Measurements from ENCODE around the gene RAPSN. TPM values are rescaled to one million over a fixed set of nuclear protein-coding genes. Genes with fewer than 3 reads are reported as not detected.

The RAPSN gene
- total RNA-seq, 4 donors from 2014 or later: not detected

DNA sequence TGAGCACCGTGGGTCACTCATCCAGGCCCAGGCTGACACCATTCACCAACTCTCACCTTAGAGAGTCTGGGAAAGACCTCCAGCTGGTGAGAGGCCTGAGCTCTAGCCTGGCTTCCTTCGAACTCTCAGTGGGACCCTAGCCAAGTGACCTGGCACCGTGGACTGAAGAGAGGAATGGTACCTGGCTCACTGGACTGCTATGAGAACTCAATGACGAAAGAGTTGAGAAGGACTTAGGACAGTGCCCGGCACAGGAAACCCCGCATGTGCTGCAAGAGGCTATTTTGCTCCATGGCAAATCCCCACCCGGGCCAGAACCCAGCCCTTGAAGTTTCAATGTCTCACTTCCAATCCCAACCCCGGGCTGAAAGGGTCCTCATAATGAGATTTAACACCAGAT is 605 bp upstream of the RAPSN start:
- no peak overlapping the region for H3K27ac ChIP-seq
- no peaks in the 10 kb centered on the region for H3K9me3 ChIP-seq
- no peaks in the 10 kb centered on the region for H3K36me3 ChIP-seq
- intact Hi-C loops (cut with DNase I; ENCODE audit: low total_unique reads) (no loop called here), in situ Hi-C loops (cut with MboI; ENCODE audit: low pct_ligation_motif_present in 1 of 4, low pct_unique_long_range_greater_than_20kb in 1 of 4, low sequenced_read_pairs in 3 of 4) (no loop called here)
- TF ChIP-seq POLR2A (IDR thresholded peaks at IDR 0.05): no peak
- TF ChIP-seq, protein P1, sequence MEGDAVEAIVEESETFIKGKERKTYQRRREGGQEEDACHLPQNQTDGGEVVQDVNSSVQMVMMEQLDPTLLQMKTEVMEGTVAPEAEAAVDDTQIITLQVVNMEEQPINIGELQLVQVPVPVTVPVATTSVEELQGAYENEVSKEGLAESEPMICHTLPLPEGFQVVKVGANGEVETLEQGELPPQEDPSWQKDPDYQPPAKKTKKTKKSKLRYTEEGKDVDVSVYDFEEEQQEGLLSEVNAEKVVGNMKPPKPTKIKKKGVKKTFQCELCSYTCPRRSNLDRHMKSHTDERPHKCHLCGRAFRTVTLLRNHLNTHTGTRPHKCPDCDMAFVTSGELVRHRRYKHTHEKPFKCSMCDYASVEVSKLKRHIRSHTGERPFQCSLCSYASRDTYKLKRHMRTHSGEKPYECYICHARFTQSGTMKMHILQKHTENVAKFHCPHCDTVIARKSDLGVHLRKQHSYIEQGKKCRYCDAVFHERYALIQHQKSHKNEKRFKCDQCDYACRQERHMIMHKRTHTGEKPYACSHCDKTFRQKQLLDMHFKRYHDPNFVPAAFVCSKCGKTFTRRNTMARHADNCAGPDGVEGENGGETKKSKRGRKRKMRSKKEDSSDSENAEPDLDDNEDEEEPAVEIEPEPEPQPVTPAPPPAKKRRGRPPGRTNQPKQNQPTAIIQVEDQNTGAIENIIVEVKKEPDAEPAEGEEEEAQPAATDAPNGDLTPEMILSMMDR (IDR thresholded peaks at IDR 0.05): no peak
- H3K4me3 ChIP-seq: no peak overlapping the region
- WGBS, 2 donors (ENCODE audit: low coverage in 1 of 2): 89% methylated on average over 8 of the region's 8 CpGs; no CpG with 5 or more reads in 1 of the 2 donors
- no peaks in the 10 kb centered on the region for H3K27me3 ChIP-seq
- DNase-seq: no peak
- peaks cover 0 to 3% (median 0%) of the 10 kb centered on the region in 4 donors for H3K4me1 ChIP-seq

DNA sequence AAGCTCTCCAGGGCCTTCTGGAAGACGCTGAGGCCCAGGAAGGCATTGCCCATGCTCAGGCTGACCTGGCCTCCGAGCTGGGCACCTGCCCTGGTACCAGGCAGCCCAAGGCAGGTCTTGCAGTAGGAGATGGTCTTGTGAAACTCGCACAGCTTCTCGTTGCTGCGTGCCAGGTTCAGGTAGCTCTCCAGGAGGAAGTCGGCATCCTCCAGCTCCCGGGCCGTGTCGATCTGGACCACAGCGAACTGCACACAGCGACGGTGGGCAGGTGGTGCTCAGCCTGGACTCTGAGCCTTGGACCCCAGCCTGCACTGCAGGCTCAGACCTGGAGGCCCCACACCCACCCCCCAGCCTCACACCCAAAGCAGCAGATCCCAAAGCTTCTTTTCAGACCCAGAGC is 1.0 kb downstream of the RAPSN start:
- DNase-seq: no peak
- 90% methylated on average over 8 of the region's 12 CpGs; no CpG with 5 or more reads in 1 of the 2 donors for WGBS, 2 donors (ENCODE audit: low coverage in 1 of 2)
- intact Hi-C loops (cut with DNase I; ENCODE audit: low total_unique reads) (no loop called here), in situ Hi-C loops (cut with MboI; ENCODE audit: low pct_ligation_motif_present in 1 of 4, low pct_unique_long_range_greater_than_20kb in 1 of 4, low sequenced_read_pairs in 3 of 4) (no loop called here)
- no peaks in the 10 kb centered on the region for H3K9me3 ChIP-seq
- no peak overlapping the region for H3K27ac ChIP-seq
- TF ChIP-seq POLR2A (IDR thresholded peaks at IDR 0.05): no peak
- TF ChIP-seq, protein P1 (IDR thresholded peaks at IDR 0.05): no peak
- TF ChIP-seq POLR2AphosphoS5 (IDR thresholded peaks at IDR 0.05): no peak
- no peak for TF ChIP-seq EP300 (IDR thresholded peaks at IDR 0.05; ENCODE audit: low read depth)
- no peak overlapping the region for H3K4me3 ChIP-seq
- no peaks in the 10 kb centered on the region for H3K4me1 ChIP-seq
- H3K36me3 ChIP-seq: no peaks in the 10 kb centered on the region
- H3K27me3 ChIP-seq: no peaks in the 10 kb centered on the region

DNA sequence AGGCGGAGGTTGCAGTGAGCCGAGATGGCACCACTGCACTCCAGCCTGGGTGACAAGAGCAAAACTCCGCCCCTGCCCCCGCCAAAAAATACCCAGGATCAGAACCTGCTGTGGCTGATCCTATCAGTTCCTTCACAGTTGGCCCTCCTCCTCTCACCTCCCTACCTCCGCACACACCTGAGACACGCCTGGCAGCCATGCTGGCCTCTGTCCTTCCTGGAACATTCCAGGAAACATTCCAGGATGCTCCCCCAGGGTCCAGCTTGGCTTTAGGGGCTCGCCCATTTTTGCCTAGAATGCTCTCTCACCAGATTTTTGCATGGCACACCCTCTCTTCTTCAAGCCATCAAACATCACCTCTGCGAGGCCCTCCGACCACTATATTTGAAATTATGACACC is 2.1 kb downstream of the RAPSN start:
- intact Hi-C loops (cut with DNase I; ENCODE audit: low total_unique reads): no loop called here
- no peak overlapping the region for H3K27ac ChIP-seq
- 91 to 93% methylated on average over 5 to 9 of the region's 9 CpGs for WGBS, 2 donors (ENCODE audit: low coverage in 1 of 2)
- no peaks in the 10 kb centered on the region for H3K9me3 ChIP-seq
- no peaks in the 10 kb centered on the region for H3K4me1 ChIP-seq
- DNase-seq: no peak
- H3K4me3 ChIP-seq: no peak overlapping the region
- H3K27me3 ChIP-seq: no peaks in the 10 kb centered on the region
- in situ Hi-C loops (cut with MboI; ENCODE audit: low pct_ligation_motif_present in 1 of 4, low pct_unique_long_range_greater_than_20kb in 1 of 4, low sequenced_read_pairs in 3 of 4): no loop called here
- H3K36me3 ChIP-seq: no peaks in the 10 kb centered on the region
- TF ChIP-seq, protein P1 (IDR thresholded peaks at IDR 0.05): no peak
- TF ChIP-seq EP300 (IDR thresholded peaks at IDR 0.05; ENCODE audit: low read depth) (no peak), POLR2A (IDR thresholded peaks at IDR 0.05) (no peak), POLR2AphosphoS5 (IDR thresholded peaks at IDR 0.05) (no peak)

DNA sequence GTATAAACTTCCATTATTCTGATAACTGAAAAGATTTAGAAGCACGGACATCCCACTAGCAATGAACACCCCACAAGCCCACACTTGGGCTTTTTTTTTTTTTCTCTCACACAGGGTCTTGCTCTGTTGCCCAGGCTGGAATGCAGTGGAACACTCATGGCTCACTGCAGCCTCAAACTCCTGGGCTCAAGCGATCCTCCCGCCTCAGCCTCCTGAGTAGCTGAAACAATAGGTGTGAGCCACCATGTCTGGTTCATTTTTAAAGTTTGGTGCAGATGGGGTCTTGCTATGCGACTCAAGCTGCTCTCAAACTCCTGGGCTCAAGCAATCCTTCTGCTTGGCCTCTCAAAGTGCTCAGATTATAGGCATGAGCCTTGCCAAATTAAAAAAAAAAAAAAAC is 3.1 kb downstream of the RAPSN start:
- Histone ChIP-seq H3K9me3 (no peaks in the 10 kb centered on the region), H3K36me3 (no peaks in the 10 kb centered on the region), H3K27ac (no peak overlapping the region), H3K4me1 (no peaks in the 10 kb centered on the region), H3K27me3 (no peaks in the 10 kb centered on the region), H3K4me3 (no peak overlapping the region)
- DNase-seq: no peak
- intact Hi-C loops (cut with DNase I; ENCODE audit: low total_unique reads) (no loop called here), in situ Hi-C loops (cut with MboI; ENCODE audit: low pct_ligation_motif_present in 1 of 4, low pct_unique_long_range_greater_than_20kb in 1 of 4, low sequenced_read_pairs in 3 of 4) (no loop called here)
- no peak for TF ChIP-seq POLR2AphosphoS5 (IDR thresholded peaks at IDR 0.05)
- no peak for TF ChIP-seq EP300 (IDR thresholded peaks at IDR 0.05; ENCODE audit: low read depth)
- no peak for TF ChIP-seq POLR2A (IDR thresholded peaks at IDR 0.05)
- TF ChIP-seq, protein P1 (IDR thresholded peaks at IDR 0.05): no peak
- WGBS, 2 donors (ENCODE audit: low coverage in 1 of 2): 87 to 100% methylated on average over 3 to 4 of the region's 4 CpGs

Measured in transverse colon (tissue), 4 donors.